HepG2 (cell line): ENCODE measurements around the gene CDC42SE2. TPM values are rescaled to one million over a fixed set of nuclear protein-coding genes. Genes with fewer than 3 reads are reported as not detected.

Experiments used
- ATAC-seq: fragments of 200-7000 bp; cut with Tn5 transposase; 3 replicates; pipeline ENCODE4 v1.9.1; 2020; ENCODE audit warnings: mild to moderate bottlenecking, moderate library complexity
- BruUV-seq: library from RNA; stranded (reverse); fragments of 400-500 nt; replicated peaks from 2 replicates; lab custom pipeline; 2021; lab: Mats Ljungman, UMichigan
- CTCF ChIA-PET: fragments of 300-600 bp; formaldehyde crosslinking; extraction: SDS; loops from one replicate; lab custom pipeline; 2021; ENCODE audit warnings: low total read pairs, inconsistent platforms, low intra/inter-chr PET ratio; lab: Yijun Ruan, JAX
- POLR2A ChIA-PET: fragments of 350-600 bp; sonication (Branson Sonifier 250); formaldehyde crosslinking; loops from one replicate; lab custom pipeline; 2020; ENCODE audit warnings: antibody characterized with exemption, inconsistent platforms; lab: Yijun Ruan, JAX
- DNase-seq: peaks from one replicate; pipeline ENCODE4 v3.0.0-alpha.2; 2015; ENCODE audit warnings: low spot score
- FAIRE-seq: peaks from 3 replicates; lab custom pipeline; 2011; peaks lifted over from hg19 to GRCh38; lab: Jason Lieb, UNC
- H2AFZ ChIP-seq: one replicate; pipeline ENCODE4 v1.6.1; 2011; ENCODE audit warnings: low read length, inconsistent platforms
- H3K27ac ChIP-seq: fragments of 300-600 bp; 3 replicates; pipeline ENCODE4 v1.8.0; 2011; ENCODE audit warnings: mixed run types, mild to moderate bottlenecking, mixed read lengths, low read length, inconsistent platforms; ENCODE audit not compliant: insufficient read depth; ENCODE audit errors: extremely low read length
- H3K27me3 ChIP-seq, 2 experiments: fragments of 200-600 bp in 1 of 2; 2 replicates in 1 of 2; 3 replicates in 1 of 2; pipeline versions ENCODE4 v1.6.0 to v1.8.0; 2011; ENCODE audit warnings: low read length in 2 of 2, mild to moderate bottlenecking in 2 of 2, moderate library complexity in 2 of 2, inconsistent platforms in 1 of 2; ENCODE audit not compliant: insufficient read depth in 2 of 2, control insufficient read depth in 1 of 2
- H3K36me3 ChIP-seq, 2 experiments: fragments of 200-600 bp in 1 of 2; replicated peaks in 1 of 2; 2 replicates in 1 of 2; 3 replicates in 1 of 2; pipeline versions ENCODE4 v1.5.1 to v1.8.0; 2011; ENCODE audit warnings: low read length in 2 of 2, inconsistent platforms in 1 of 2; ENCODE audit not compliant: insufficient read depth in 2 of 2, control insufficient read depth in 1 of 2
- H3K4me1 ChIP-seq: 2 replicates; pipeline ENCODE4 v1.5.1; 2012; ENCODE audit warnings: low read length, inconsistent platforms; ENCODE audit not compliant: insufficient read depth
- H3K4me2 ChIP-seq: 2 replicates; pipeline ENCODE4 v1.6.0; 2011; ENCODE audit warnings: low read depth, low read length, inconsistent platforms
- H3K4me3 ChIP-seq, 3 experiments: fragments of 200-600 bp in 1 of 3; sonication (generic), shearing (Covaris generic) in 1 of 3; replicated peaks in 1 of 3; 2 replicates each; pipeline ENCODE4 v1.5.1; 2011 to 2016; ENCODE audit warnings: low read length in 3 of 3, inconsistent platforms in 2 of 3, low read depth in 2 of 3, mild to moderate bottlenecking in 2 of 3, control low read depth in 1 of 3, mixed read lengths in 1 of 3; ENCODE audit not compliant: insufficient read depth in 1 of 3
- H3K79me2 ChIP-seq: one replicate; pipeline ENCODE4 v1.6.1; 2011; ENCODE audit warnings: low read length, inconsistent platforms; ENCODE audit not compliant: insufficient read depth
- H3K9ac ChIP-seq: 2 replicates; pipeline ENCODE4 v1.6.0; 2011; ENCODE audit warnings: mild to moderate bottlenecking, low read depth, low read length, inconsistent platforms; ENCODE audit not compliant: insufficient read depth
- H3K9me3 ChIP-seq: 2 replicates; pipeline ENCODE4 v1.5.1; 2012; ENCODE audit warnings: mild to moderate bottlenecking, low read length
- H4K20me1 ChIP-seq: 2 replicates; pipeline ENCODE4 v1.6.0; 2011; ENCODE audit warnings: inconsistent platforms, mild to moderate bottlenecking, low read length, moderate library complexity; ENCODE audit not compliant: insufficient read depth
- DMAP1 ChIP-seq: IDR thresholded peaks from 2 replicates; pipeline ENCODE4 v1.6.1; 2016
- ELF3 ChIP-seq: IDR thresholded peaks from 2 replicates; pipeline ENCODE4 v1.6.1; 2016; ENCODE audit warnings: missing genetic modification reagents, missing compliant biosample characterization
- ETV6 ChIP-seq: sonication (generic); formaldehyde crosslinking; conservative IDR thresholded peaks from 2 replicates; pipeline ENCODE4 v1.4.0; 2020; ENCODE audit warnings: missing genetic modification reagents
- GABPB1 ChIP-seq: IDR thresholded peaks from 2 replicates; pipeline ENCODE4 v1.6.1; 2016; ENCODE audit warnings: mild to moderate bottlenecking, missing genetic modification reagents, moderate library complexity, missing compliant biosample characterization
- GLI4 ChIP-seq: sonication (generic); formaldehyde crosslinking; IDR thresholded peaks from 2 replicates; pipeline ENCODE4 v1.5.1; 2020; ENCODE audit warnings: missing genetic modification reagents, mild to moderate bottlenecking, moderate library complexity, borderline replicate concordance
- HCFC1 ChIP-seq: fragments of 150-350 bp; IDR thresholded peaks from 2 replicates; pipeline ENCODE4 v1.6.1; 2014; ENCODE audit warnings: low read depth, low read length
- KDM5B ChIP-seq: sonication (generic); formaldehyde crosslinking; IDR thresholded peaks from 2 replicates; pipeline ENCODE4 v1.4.0; 2020; ENCODE audit warnings: missing genetic modification reagents, mild to moderate bottlenecking, borderline replicate concordance
- NRL ChIP-seq: sonication (generic); formaldehyde crosslinking; IDR thresholded peaks from 2 replicates; pipeline ENCODE4 v1.5.0; 2020; ENCODE audit warnings: missing genetic modification reagents, mild to moderate bottlenecking, moderate library complexity, borderline replicate concordance
- PAWR ChIP-seq: sonication (generic); formaldehyde crosslinking; IDR thresholded peaks from 2 replicates; pipeline ENCODE4 v1.4.0; 2020; ENCODE audit warnings: missing genetic modification reagents, mild to moderate bottlenecking, borderline replicate concordance
- REXO4 ChIP-seq: sonication (generic); formaldehyde crosslinking; IDR thresholded peaks from 2 replicates; pipeline ENCODE4 v1.8.0; 2022; ENCODE audit warnings: missing genetic modification reagents, mild to moderate bottlenecking, borderline replicate concordance
- ZNF317 ChIP-seq: sonication (generic); formaldehyde crosslinking; IDR thresholded peaks from 2 replicates; pipeline ENCODE4 v1.5.0; 2020; ENCODE audit warnings: mild to moderate bottlenecking, missing genetic modification reagents
- ZNF766 ChIP-seq: sonication (generic); formaldehyde crosslinking; IDR thresholded peaks from 2 replicates; pipeline ENCODE4 v1.5.0; 2020; ENCODE audit warnings: missing genetic modification reagents, borderline replicate concordance
- ZNF773 ChIP-seq: sonication (generic); formaldehyde crosslinking; IDR thresholded peaks from 2 replicates; pipeline ENCODE4 v1.4.0; 2020; ENCODE audit warnings: missing genetic modification reagents, borderline replicate concordance
- WGBS: methylation state at CpG from one replicate; pipeline ENCODE4 v1.1.6; 2017; ENCODE audit warnings: low lambda C conversion rate; 5-methylcytosine and 5-hydroxymethylcytosine counted together
- in situ Hi-C: cut with HindIII; loops from 2 replicates; pipeline ENCODE4 v1.10.0; 2017; ENCODE audit warnings: low pct_unique_long_range_greater_than_20kb; ENCODE audit not compliant: extremely low pct_ligation_motif_present
- intact Hi-C: fragments of 100-400 bp; cut with micrococcal nuclease; formaldehyde crosslinking; loops from one replicate; pipeline ENCODE4 v1.10.0; 2022; ENCODE audit not compliant: unreplicated experiment
- polyA plus RNA-seq, 8 experiments: library from polyadenylated mRNA; depleted of rRNA in 3 of 8; stranded (reverse) in 7 of 8; unstranded in 1 of 8; fragments of >200 nt; fragmentation: Illumina TruSeq in 4 of 8; extraction: Trizol in 4 of 8; gene quantifications; 2 replicates each; pipeline versions ENCODE4 v1.2.1 to v1.2.3, GENCODE V29; 2011 to 2016; ENCODE audit warnings: low read depth in 4 of 8, missing spikeins in 1 of 8, mixed read lengths in 1 of 8; ENCODE audit not compliant: insufficient read depth in 1 of 8
- total RNA-seq, 5 experiments: library from RNA; depleted of rRNA; stranded (reverse); fragments of >200 nt; fragmentation: Illumina TruSeq; extraction: Trizol; gene quantifications; 2 replicates each; pipeline ENCODE4 v1.2.3, GENCODE V29; 2016; ENCODE audit warnings: low read depth in 1 of 5

Gene CDC42SE2
- total and polyA plus RNA-seq, 2 of the 13 experiments (the other 11 are each of a cell fraction or from before 2014, with no cell fraction given): 19.6 to 25.0 TPM

GRCh38 chr5:131418846-131419245 lies 155.0 kb downstream of the CDC42SE2 start:
- 98% methylated on average over 7 of the region's 7 CpGs for WGBS
- ATAC-seq (no peak), DNase-seq (no peak), FAIRE-seq (no peak)
- H3K36me3 ChIP-seq: peaks cover 7 to 18% of the 10 kb centered on the region in 2 experiments; a peak in 2 of 5 replicates
- ChIA-PET POLR2A (no interaction called here), CTCF (no interaction called here)
- H3K9me3 ChIP-seq: no peaks in the 10 kb centered on the region
- no peaks in the 10 kb centered on the region for H3K4me1 ChIP-seq
- H3K4me2 ChIP-seq: no peak overlapping the region
- no TSS peak for BruUV-seq
- TF ChIP-seq ZNF766 (CRISPR knock-in tag) (no peak), ZNF317 (CRISPR knock-in tag) (no peak), GLI4 (CRISPR knock-in tag) (no peak), NRL (CRISPR knock-in tag) (no peak), ELF3 (CRISPR knock-in tag) (no peak), PAWR (no peak), GABPB1 (CRISPR knock-in tag) (no peak), ETV6 (CRISPR knock-in tag) (no peak), ZNF773 (CRISPR knock-in tag) (no peak), DMAP1 (no peak), KDM5B (CRISPR knock-in tag) (no peak), REXO4 (no peak), HCFC1 (no peak)
- H3K9ac ChIP-seq: no peak overlapping the region
- no peaks in the 10 kb centered on the region for H3K79me2 ChIP-seq
- no peak overlapping the region for H3K27ac ChIP-seq
- no peaks in the 10 kb centered on the region for H3K27me3 ChIP-seq
- intact Hi-C loops: no loop called here
- H3K4me3 ChIP-seq: no peak overlapping the region
- in situ Hi-C loops: no loop called here
- H2AFZ ChIP-seq: no peak overlapping the region
- H4K20me1 ChIP-seq: no peaks in the 10 kb centered on the region
